ENCODE measurements around the gene SLC6A6. TPM values are rescaled to one million over a fixed set of nuclear protein-coding genes. Genes with fewer than 3 reads are reported as not detected.

The SLC6A6 gene
- polyA plus RNA-seq, 1 donor (not counting 4 experiments of a cell fraction or from before 2014, with no cell fraction given): 8.3 TPM

GRCh38 chr3:14375192-14375591, 27.2 kb upstream of the SLC6A6 start:
- dilution Hi-C loops (cut with MboI; ENCODE audit: extremely low pct_ligation_motif_present, low sequenced_read_pairs): no loop called here
- Histone ChIP-seq H3K4me1 (ENCODE audit: control insufficient read depth, extremely low read depth, insufficient read depth, low read length) (peaks cover 40% of the 10 kb centered on the region), H2AFZ (ENCODE audit: control insufficient read depth, low read length) (no peak overlapping the region), H3K9me3 (ENCODE audit: control insufficient read depth, low read depth, low read length) (no peaks in the 10 kb centered on the region), H3K27ac (ENCODE audit: control insufficient read depth, insufficient read depth, low read length) (no peak overlapping the region), H3K36me3 (ENCODE audit: control insufficient read depth in 2 of 2, extremely low read depth in 1 of 2, insufficient read depth in 2 of 2, low read length in 2 of 2) (no peaks in the 10 kb centered on the region), H3K27me3 (ENCODE audit: control insufficient read depth, extremely low read depth, insufficient read depth, low read length) (peaks cover 7% of the 10 kb centered on the region), H3K4me2 (ENCODE audit: control insufficient read depth, extremely low read depth, insufficient read depth, low read depth, low read length) (no peak overlapping the region), H3K9ac (ENCODE audit: control insufficient read depth, extremely low read depth, insufficient read depth, low read length) (no peak overlapping the region), H4K20me1 (ENCODE audit: control insufficient read depth, extremely low read depth, insufficient read depth, low read length) (no peaks in the 10 kb centered on the region), H3K4me3 (ENCODE audit: control insufficient read depth in 2 of 3, extremely low read depth in 1 of 3, insufficient read depth in 2 of 3, low read depth in 1 of 3, low read length in 3 of 3) (no peak overlapping the region), H3K79me2 (ENCODE audit: control insufficient read depth, insufficient read depth, low read length) (no peaks in the 10 kb centered on the region), H3K9me1 (ENCODE audit: control insufficient read depth, extremely low read depth, insufficient read depth, low read length) (no peaks in the 10 kb centered on the region)
- FAIRE-seq (no peak), DNase-seq (ENCODE audit: low read depth, low spot score) (no peak)
- peak in 1 of 3 experiments; percentile 1 for TF ChIP-seq CTCF (optimal IDR thresholded peaks at IDR 0.05 in 1 of 3, IDR thresholded peaks at IDR 0.05 in 1 of 3, conservative IDR thresholded peaks at IDR 0.05 in 1 of 3; ENCODE audit: extremely low read depth in 1 of 3, insufficient read depth in 2 of 3, low read length in 3 of 3)
- TF ChIP-seq EZH2 (IDR thresholded peaks at IDR 0.05; ENCODE audit: low read length): no peak

GRCh38 chr3:14376348-14377043, 25.9 kb upstream of the SLC6A6 start:
- H3K27me3 ChIP-seq (ENCODE audit: control insufficient read depth, extremely low read depth, insufficient read depth, low read length): peaks cover 7% of the 10 kb centered on the region
- TF ChIP-seq EZH2 (IDR thresholded peaks at IDR 0.05; ENCODE audit: low read length) (no peak), CTCF (optimal IDR thresholded peaks at IDR 0.05 in 1 of 3, IDR thresholded peaks at IDR 0.05 in 1 of 3, conservative IDR thresholded peaks at IDR 0.05 in 1 of 3; ENCODE audit: extremely low read depth in 1 of 3, insufficient read depth in 2 of 3, low read length in 3 of 3) (no peak)
- H3K79me2 ChIP-seq (ENCODE audit: control insufficient read depth, insufficient read depth, low read length): no peaks in the 10 kb centered on the region
- H3K4me1 ChIP-seq (ENCODE audit: control insufficient read depth, extremely low read depth, insufficient read depth, low read length): peaks cover 27% of the 10 kb centered on the region
- dilution Hi-C loops (cut with MboI; ENCODE audit: extremely low pct_ligation_motif_present, low sequenced_read_pairs): no loop called here
- H3K9me3 ChIP-seq (ENCODE audit: control insufficient read depth, low read depth, low read length): no peaks in the 10 kb centered on the region
- DNase-seq (ENCODE audit: low read depth, low spot score) (no peak), FAIRE-seq (no peak)
- H2AFZ ChIP-seq (ENCODE audit: control insufficient read depth, low read length): no peak overlapping the region
- no peaks in the 10 kb centered on the region for H3K36me3 ChIP-seq (ENCODE audit: control insufficient read depth in 2 of 2, extremely low read depth in 1 of 2, insufficient read depth in 2 of 2, low read length in 2 of 2)
- no peaks in the 10 kb centered on the region for H3K9me1 ChIP-seq (ENCODE audit: control insufficient read depth, extremely low read depth, insufficient read depth, low read length)
- H4K20me1 ChIP-seq (ENCODE audit: control insufficient read depth, extremely low read depth, insufficient read depth, low read length): no peaks in the 10 kb centered on the region
- no peak overlapping the region for H3K27ac ChIP-seq (ENCODE audit: control insufficient read depth, insufficient read depth, low read length)
- no peak overlapping the region for H3K4me3 ChIP-seq (ENCODE audit: control insufficient read depth in 2 of 3, extremely low read depth in 1 of 3, insufficient read depth in 2 of 3, low read depth in 1 of 3, low read length in 3 of 3)
- no peak overlapping the region for H3K9ac ChIP-seq (ENCODE audit: control insufficient read depth, extremely low read depth, insufficient read depth, low read length)
- H3K4me2 ChIP-seq (ENCODE audit: control insufficient read depth, extremely low read depth, insufficient read depth, low read depth, low read length): no peak overlapping the region
